Spleen (tissue), 11 donors: ENCODE results near the gene CLEC2B. TPM values are rescaled to one million over a fixed set of nuclear protein-coding genes. Genes with fewer than 3 reads are reported as not detected.

ENCODE experiments used
- DNase-seq: peaks from one replicate; pipeline ENCODE4 v3.0.0-alpha.2; 2020
- H3K27ac ChIP-seq, 8 donors: fragments of 200-600 bp; sonication (generic) in 7 of 8; 1 replicate in 4 of 8; 2 replicates in 4 of 8; pipeline versions ENCODE4 v1.5.0 to v1.8.0; 2016 to 2021; ENCODE audit warnings: inconsistent platforms in 4 of 8, mild to moderate bottlenecking in 4 of 8, moderate library complexity in 1 of 8
- H3K27me3 ChIP-seq, 7 donors: fragments of 200-600 bp; sonication (generic) in 6 of 7; replicated peaks in 1 of 7; 1 replicate in 4 of 7; 2 replicates in 3 of 7; pipeline versions ENCODE4 v1.5.0 to v1.8.0; 2016 to 2021; ENCODE audit warnings: inconsistent platforms in 3 of 7, mild to moderate bottlenecking in 1 of 7
- H3K36me3 ChIP-seq, 6 donors: fragments of 200-600 bp; sonication (generic) in 5 of 6; 1 replicate in 4 of 6; 2 replicates in 2 of 6; pipeline versions ENCODE4 v1.5.0 to v1.8.0; 2016 to 2021; ENCODE audit warnings: inconsistent platforms in 2 of 6
- H3K4me1 ChIP-seq, 6 donors: fragments of 200-600 bp; sonication (generic) in 5 of 6; 1 replicate in 3 of 6; 2 replicates in 3 of 6; pipeline versions ENCODE4 v1.5.0 to v1.8.0; 2016 to 2021; ENCODE audit warnings: inconsistent platforms in 3 of 6
- H3K4me3 ChIP-seq, 8 donors: fragments of 200-600 bp; sonication (generic) in 7 of 8; 1 replicate in 4 of 8; 2 replicates in 4 of 8; pipeline versions ENCODE4 v1.5.0 to v1.8.0; 2016 to 2021; ENCODE audit warnings: inconsistent platforms in 4 of 8, mild to moderate bottlenecking in 4 of 8, moderate library complexity in 2 of 8
- H3K9me3 ChIP-seq, 8 donors: fragments of 200-600 bp; sonication (generic) in 7 of 8; 1 replicate in 4 of 8; 2 replicates in 4 of 8; pipeline versions ENCODE4 v1.5.0 to v1.8.0; 2016 to 2021; ENCODE audit warnings: inconsistent platforms in 4 of 8
- POLR2A ChIP-seq, 3 donors: fragments of 450-650 bp; IDR thresholded peaks; one replicate each; pipeline ENCODE4 v1.5.1; 2017; ENCODE audit warnings: antibody characterized with exemption in 3 of 3, mild to moderate bottlenecking in 1 of 3
- POLR2AphosphoS5 ChIP-seq, 3 donors: sonication (generic); formaldehyde crosslinking; IDR thresholded peaks; one replicate each; pipeline ENCODE4 v1.5.1; 2017; ENCODE audit warnings: antibody characterized with exemption in 3 of 3
- WGBS, 5 donors: extraction: QIAGEN DNeasy Blood & Tissue Kit in 3 of 5; methylation state at CpG; one replicate each; pipeline versions ENCODE4 v1.1.5 to v1.1.7; 2013 to 2018; 5-methylcytosine and 5-hydroxymethylcytosine counted together
- intact Hi-C: fragments of 100-400 bp; cut with DNase I; formaldehyde crosslinking; loops from one replicate; pipeline ENCODE4 v1.15.0; 2023; ENCODE audit warnings: low total_unique reads
- polyA plus RNA-seq, 3 donors: library from polyadenylated mRNA; stranded (reverse); fragments of 200-250 nt; gene quantifications; one replicate each; pipeline ENCODE4 v1.2.1, GENCODE V29; 2013
- total RNA-seq, 7 donors: library from RNA; depleted of rRNA in 3 of 7; stranded (reverse); fragments of >200 nt in 3 of 7; fragmentation: NEBNext Ultra II Directional in 4 of 7; extraction: Animal tissue kit (Norgen Biotek cat#: 25700) in 4 of 7; gene quantifications; one replicate each; pipeline versions ENCODE4 v1.1.0 to v1.2.1, GENCODE V29; 2016 to 2021
- TF ChIP-seq, protein P1 (sequence below), 11 experiments: fragments of 200-600 bp in 7 of 11; fragments of 450-650 bp in 4 of 11; sonication (generic) in 4 of 11; IDR thresholded peaks in 8 of 11; conservative IDR thresholded peaks in 3 of 11; 1 replicate in 7 of 11; 2 replicates in 4 of 11; pipeline versions ENCODE4 v1.4.0 to v1.8.0; 2016 to 2021; ENCODE audit warnings: antibody characterized with exemption in 11 of 11, inconsistent platforms in 4 of 11, mild to moderate bottlenecking in 1 of 11
- donor health status: healthy with polysubstance abuse.
- donor health status: DM: no; HTN: no; CAD: no; lungs with moderate emphysema.
- donor health status: DM: no; HTN: no; CAD: no.
- donor health status: Bipolar disorder and iron deficiency.
- donor health status: healthy.
- donor health status: DM: no; HTN: no; CAD: no.
- donor health status: DM: yes; HTN: yes; CAD: no.

CLEC2B gene
- total and polyA plus RNA-seq, 10 donors = 20.4 to 60.2 (median 49.2) TPM

DNA sequence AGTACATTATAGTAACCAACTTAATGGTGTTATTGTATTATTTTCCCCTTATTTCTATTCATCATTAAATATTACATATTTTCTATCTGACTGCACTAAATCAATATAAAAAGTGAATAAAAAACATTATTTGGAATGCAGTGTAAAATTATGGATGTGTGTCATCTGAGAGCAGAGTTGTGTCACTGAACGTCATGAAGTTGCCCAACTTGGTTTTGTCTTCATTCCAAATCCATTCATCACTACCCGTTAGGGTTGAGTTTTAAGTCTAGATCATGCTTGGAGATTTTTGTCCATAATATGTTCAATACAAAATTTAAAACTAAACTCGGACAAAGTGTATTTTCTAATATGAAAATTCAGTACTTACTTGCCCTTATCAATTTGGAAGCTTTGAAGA is 25.7 kb downstream of the CLEC2B start:
- Histone ChIP-seq H3K36me3 (no peaks in the 10 kb centered on the region), H3K27me3 (no peaks in the 10 kb centered on the region), H3K27ac (no peak overlapping the region), H3K4me3 (no peak overlapping the region), H3K9me3 (peaks cover 0 to 33% (median 29%) of the 10 kb centered on the region in 8 donors), H3K4me1 (no peaks in the 10 kb centered on the region)
- WGBS, 5 donors = 60 to 87% (median 78%) methylated on average over 3 of the region's 3 CpGs
- DNase-seq = no peak
- TF ChIP-seq, protein P1, sequence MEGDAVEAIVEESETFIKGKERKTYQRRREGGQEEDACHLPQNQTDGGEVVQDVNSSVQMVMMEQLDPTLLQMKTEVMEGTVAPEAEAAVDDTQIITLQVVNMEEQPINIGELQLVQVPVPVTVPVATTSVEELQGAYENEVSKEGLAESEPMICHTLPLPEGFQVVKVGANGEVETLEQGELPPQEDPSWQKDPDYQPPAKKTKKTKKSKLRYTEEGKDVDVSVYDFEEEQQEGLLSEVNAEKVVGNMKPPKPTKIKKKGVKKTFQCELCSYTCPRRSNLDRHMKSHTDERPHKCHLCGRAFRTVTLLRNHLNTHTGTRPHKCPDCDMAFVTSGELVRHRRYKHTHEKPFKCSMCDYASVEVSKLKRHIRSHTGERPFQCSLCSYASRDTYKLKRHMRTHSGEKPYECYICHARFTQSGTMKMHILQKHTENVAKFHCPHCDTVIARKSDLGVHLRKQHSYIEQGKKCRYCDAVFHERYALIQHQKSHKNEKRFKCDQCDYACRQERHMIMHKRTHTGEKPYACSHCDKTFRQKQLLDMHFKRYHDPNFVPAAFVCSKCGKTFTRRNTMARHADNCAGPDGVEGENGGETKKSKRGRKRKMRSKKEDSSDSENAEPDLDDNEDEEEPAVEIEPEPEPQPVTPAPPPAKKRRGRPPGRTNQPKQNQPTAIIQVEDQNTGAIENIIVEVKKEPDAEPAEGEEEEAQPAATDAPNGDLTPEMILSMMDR (IDR thresholded peaks at IDR 0.05 in 8 of 11, conservative IDR thresholded peaks at IDR 0.05 in 3 of 11) = no peak
- no peak for TF ChIP-seq POLR2A (IDR thresholded peaks at IDR 0.05)
- TF ChIP-seq POLR2AphosphoS5 (IDR thresholded peaks at IDR 0.05) = no peak
- intact Hi-C loops = no loop called here

DNA sequence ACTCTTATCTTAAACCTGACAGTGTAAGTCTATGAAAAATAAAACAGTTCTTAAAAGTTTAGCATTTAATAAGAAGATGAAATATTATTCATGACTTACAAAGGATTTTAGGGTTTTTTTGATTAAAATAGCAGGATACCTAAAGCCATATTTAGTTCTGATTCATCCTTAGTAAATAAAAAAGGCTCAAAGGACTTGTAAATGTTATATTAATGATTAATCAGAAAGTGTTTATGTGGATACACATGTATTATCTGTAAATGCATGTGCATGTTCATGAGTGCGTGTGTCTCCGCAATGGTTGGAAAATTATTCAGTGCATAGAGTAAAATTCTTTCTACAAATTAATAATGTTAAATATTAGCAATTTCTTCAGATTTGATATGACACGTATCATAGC is 37.4 kb downstream of the CLEC2B start:
- Histone ChIP-seq H3K27me3 (no peaks in the 10 kb centered on the region), H3K36me3 (no peaks in the 10 kb centered on the region), H3K27ac (no peak overlapping the region), H3K9me3 (no peaks in the 10 kb centered on the region), H3K4me3 (no peak overlapping the region), H3K4me1 (no peaks in the 10 kb centered on the region)
- no peak for TF ChIP-seq POLR2A (IDR thresholded peaks at IDR 0.05)
- TF ChIP-seq, protein P1 (IDR thresholded peaks at IDR 0.05 in 8 of 11, conservative IDR thresholded peaks at IDR 0.05 in 3 of 11) = no peak
- no peak for TF ChIP-seq POLR2AphosphoS5 (IDR thresholded peaks at IDR 0.05)
- WGBS, 5 donors = 60 to 66% (median 63%) methylated on average over 3 of the region's 3 CpGs
- intact Hi-C loops = no loop called here
- DNase-seq = no peak

DNA sequence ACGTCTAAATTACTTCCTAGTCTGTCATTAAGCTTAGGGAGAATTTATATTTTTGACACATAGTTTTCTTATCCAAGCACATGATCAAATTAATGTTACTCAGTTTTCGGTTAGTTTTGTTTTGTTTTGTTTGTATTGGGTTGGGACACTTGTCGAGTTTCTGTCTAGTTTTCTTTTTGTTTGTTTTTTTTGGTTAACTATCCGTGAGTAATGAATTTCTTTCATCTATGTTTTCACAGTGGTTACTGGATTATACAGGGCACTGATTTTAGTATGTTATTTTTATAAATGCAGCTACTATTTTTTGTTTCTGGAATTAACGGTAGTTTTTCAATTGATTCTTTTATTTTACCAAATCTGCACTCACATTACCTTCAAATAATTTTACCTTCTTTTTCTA is 39.2 kb downstream of the CLEC2B start:
- Histone ChIP-seq H3K4me1 (no peaks in the 10 kb centered on the region), H3K4me3 (peak overlapping the region in 1 of 8 donors; percentile 51), H3K36me3 (no peaks in the 10 kb centered on the region), H3K9me3 (no peaks in the 10 kb centered on the region), H3K27ac (peak overlapping the region in 1 of 8 donors; percentile 57), H3K27me3 (no peaks in the 10 kb centered on the region)
- 81 to 90% (median 86%) methylated on average over 5 of the region's 5 CpGs for WGBS, 5 donors
- TF ChIP-seq POLR2AphosphoS5 (IDR thresholded peaks at IDR 0.05) (no peak), POLR2A (IDR thresholded peaks at IDR 0.05) (no peak)
- TF ChIP-seq, protein P1 (IDR thresholded peaks at IDR 0.05 in 8 of 11, conservative IDR thresholded peaks at IDR 0.05 in 3 of 11) = no peak
- DNase-seq = no peak
- intact Hi-C loops = no loop called here

DNA sequence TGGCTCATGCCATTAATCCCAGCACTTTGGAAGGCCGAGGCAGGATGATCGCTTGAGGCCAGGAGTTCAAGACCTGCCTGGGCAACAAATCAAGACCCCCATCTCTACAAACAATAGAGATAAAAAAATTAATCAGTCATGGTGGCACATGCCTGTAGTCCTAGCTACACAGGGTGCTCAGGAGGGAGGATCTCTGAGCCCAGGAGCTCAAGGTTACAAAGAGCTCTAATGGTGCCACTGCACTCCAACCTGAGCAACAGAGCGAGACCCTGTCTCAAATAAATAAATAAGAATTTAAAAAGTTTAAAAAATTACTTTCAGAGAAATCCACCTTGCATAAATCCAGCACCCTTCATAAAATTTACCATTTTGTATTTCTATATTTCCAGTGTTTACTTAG is 39.7 kb downstream of the CLEC2B start:
- no peaks in the 10 kb centered on the region for H3K27me3 ChIP-seq
- peak overlapping the region in 1 of 8 donors; percentile 51 for H3K4me3 ChIP-seq
- 79 to 90% (median 82%) methylated on average over 3 of the region's 3 CpGs for WGBS, 5 donors
- no peak for DNase-seq
- intact Hi-C loops = no loop called here
- peak overlapping the region in 3 of 8 donors; percentile 21 to 57 (median 30) for H3K27ac ChIP-seq
- H3K36me3 ChIP-seq = no peaks in the 10 kb centered on the region
- TF ChIP-seq, protein P1 (IDR thresholded peaks at IDR 0.05 in 8 of 11, conservative IDR thresholded peaks at IDR 0.05 in 3 of 11) = no peak
- TF ChIP-seq POLR2AphosphoS5 (IDR thresholded peaks at IDR 0.05) = no peak
- no peak for TF ChIP-seq POLR2A (IDR thresholded peaks at IDR 0.05)
- no peaks in the 10 kb centered on the region for H3K4me1 ChIP-seq
- H3K9me3 ChIP-seq = no peaks in the 10 kb centered on the region
